Measurements from ENCODE around the gene CGB5.
"Not testable (repeated sequence)": the region's sequence is repeated elsewhere in the genome, so short reads cannot be mapped to it uniquely, and the experiment has no call there.

CGB5 gene

GRCh38 chr19:49043548-49043947 lies at the start of gene CGB5:
CGB5 (plus strand) TSS chr19:49043848; CDS start chr19:49044210, 362 bp downstream.
- H3K4me3 ChIP-seq, H3K27ac ChIP-seq: not testable (repeated sequence)

DNA sequence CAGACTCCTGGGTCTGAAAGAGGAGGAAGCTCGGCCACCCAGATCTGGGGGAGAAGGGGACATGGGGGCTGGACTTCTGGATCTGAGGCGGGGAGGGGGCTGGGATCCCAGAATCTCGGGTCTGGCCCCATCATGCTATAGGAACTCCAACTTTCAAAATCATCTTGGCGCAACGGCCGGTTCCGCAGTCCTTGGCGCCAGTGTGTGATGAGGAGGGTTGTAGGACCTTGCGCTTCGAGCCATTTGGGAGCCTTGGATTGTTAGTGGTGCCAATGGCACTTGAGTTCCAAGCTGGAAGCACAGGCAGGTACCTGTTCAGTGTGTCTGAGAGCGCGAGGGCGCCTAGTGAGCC lies 49.6 kb upstream of the CGB5 start:
- Histone ChIP-seq H3K4me3 (peak overlapping the region; percentile 64 to 88 (median 78)), H3K27ac (peak overlapping the region in 20 of 21 experiments; percentile 71 to 98 (median 88))

GRCh38 chr19:48997972-48998371 lies 45.7 kb upstream of the CGB5 start:
- H3K4me3 ChIP-seq: no peak overlapping the region
- no peak overlapping the region for H3K27ac ChIP-seq

DNA sequence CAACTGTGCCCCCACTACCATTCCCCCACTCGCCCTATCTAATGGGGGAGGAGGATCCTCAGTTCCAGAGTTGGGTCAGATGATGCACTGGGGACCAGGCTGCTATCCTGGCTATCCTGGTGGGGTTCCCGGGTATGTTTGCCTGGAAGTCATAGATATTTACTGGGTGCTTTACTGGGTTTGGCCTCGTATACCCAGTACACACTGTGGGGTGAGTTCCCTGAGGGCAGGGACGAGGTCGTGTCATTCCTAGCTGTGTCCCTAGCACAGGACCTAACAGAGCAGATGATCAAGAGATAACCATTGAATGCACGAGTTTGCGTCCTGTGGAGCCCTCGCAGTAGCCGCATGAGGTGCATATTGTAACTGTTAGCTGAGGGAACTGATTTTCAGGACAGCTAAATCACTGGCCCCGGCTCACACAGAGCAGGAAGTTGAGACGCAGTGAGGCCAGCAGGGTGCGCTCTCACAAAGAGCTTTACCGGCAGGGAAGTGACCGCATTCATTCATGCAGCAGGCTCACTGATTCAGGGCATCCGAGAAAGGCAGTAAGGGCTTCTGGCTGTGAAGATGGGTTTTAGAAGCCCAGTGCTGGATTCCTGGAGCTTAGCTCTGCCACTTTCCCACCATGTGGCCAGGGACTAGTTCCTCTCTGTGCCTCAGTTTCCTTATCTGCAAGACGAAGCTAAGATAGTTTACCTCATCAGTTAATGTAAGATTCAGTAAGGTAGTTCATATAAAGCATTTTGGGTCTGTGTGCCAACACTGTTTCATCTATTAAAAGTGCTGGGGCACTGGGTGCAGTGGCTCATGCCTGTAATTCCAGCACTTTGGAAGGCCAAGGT lies 43.9 kb upstream of the CGB5 start:
- Histone ChIP-seq H3K4me3 (no peak overlapping the region), H3K27ac (no peak overlapping the region)

- H3K27ac ChIP-seq: no peak overlapping the region
- H3K4me3 ChIP-seq: no peak overlapping the region
Observed at GRCh38 chr19:49004133-49004532, 39.5 kb upstream of the CGB5 start.

DNA sequence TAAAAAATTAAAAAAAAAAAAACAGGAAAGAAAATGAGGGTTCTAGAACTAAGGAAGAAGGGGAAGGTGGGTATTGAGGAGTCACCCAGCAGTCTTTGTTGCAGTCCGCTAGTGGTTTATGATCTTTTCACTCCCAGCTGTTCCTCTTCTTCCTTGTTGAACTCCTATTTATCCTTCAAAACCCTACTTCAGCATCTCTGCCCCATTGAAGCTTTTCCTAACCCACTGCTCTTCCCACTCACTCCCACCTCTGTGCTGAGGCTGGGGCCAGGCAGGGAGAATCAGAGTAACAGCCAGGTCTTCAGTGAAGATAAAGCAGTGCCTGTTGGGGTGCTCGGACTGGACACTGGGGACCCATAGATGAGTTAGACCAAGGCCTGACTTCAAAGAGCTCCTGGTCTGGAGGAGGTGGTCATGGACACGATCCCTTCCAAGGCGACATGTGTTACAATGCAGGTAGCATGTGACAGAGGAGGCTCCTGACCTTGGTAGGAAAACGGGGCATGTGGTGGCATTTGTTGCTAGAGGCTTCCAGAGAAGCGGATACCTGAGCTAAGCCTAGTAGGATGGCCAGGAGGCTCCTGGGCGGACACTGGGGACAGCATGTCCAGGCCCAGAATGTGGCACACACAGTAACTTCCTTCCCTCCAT lies 38.6 kb upstream of the CGB5 start:
- Histone ChIP-seq H3K4me3 (no peak overlapping the region), H3K27ac (no peak overlapping the region)

GRCh38 chr19:49006905-49007304 lies 36.7 kb upstream of the CGB5 start:
- Histone ChIP-seq H3K27ac (no peak overlapping the region), H3K4me3 (no peak overlapping the region)

DNA sequence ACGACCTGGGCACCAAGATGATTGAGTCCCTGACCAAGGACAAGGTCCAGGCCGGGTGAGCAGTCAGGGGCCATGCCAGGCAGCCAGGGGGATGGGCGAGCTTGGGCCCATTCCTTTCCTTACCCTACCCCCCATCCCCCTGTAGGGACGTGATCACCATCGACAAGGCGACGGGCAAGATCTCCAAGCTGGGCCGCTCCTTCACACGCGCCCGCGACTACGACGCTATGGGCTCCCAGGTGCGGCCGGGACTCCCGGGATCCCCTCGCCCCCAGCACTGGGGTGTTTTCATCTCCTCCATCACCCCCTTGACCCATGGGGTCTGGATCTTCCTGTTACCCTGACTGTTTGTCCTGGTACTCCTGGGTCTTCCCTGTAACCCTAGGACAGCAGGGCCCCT lies 33.8 kb upstream of the CGB5 start:
- no peak overlapping the region for H3K27ac ChIP-seq
- no peak overlapping the region for H3K4me3 ChIP-seq

- H3K4me3 ChIP-seq: no peak overlapping the region
Observed at GRCh38 chr19:49010453-49010852, 33.2 kb upstream of the CGB5 start.

GRCh38 chr19:49011194-49011593 lies 32.5 kb upstream of the CGB5 start:
- Histone ChIP-seq H3K27ac (no peak overlapping the region), H3K4me3 (no peak overlapping the region)

More at GRCh38 chr19:49010453-49010852, 33.2 kb upstream of the CGB5 start:
- H3K27ac ChIP-seq: no peak overlapping the region

DNA sequence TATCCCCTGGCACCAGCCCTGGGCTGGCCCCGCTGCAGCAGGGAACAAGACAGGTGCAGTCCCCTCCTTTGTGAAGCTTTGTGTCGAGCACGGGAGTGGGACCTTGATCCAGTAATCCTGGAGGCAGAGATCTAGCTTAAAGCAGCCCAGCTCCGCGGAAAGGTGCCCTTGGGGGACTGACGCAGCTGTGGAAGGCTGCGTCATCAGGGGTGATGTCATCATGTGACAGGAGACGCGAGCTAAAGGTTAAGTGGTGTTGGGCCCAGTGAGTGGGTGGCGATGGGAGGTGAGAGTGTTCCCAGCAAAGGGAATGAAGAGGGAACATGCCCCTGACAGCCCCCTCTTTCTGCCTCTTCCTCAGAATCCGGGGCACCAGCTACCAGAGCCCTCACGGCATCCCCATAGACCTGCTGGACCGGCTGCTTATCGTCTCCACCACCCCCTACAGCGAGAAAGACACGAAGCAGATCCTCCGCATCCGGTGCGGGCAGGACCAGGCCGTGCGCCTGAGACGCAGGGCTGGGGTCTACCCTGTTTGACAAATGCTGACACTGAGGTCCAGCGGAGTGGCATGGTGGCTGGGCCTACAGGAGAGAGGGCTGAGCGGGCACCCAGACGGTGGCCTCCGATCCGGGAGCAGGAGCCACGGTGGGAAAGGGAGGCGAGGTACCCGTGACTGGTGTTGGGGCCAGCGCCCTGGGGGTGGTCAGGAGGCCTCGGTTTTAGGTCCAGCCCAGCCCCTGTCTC lies 29.4 kb upstream of the CGB5 start:
- Histone ChIP-seq H3K4me3 (no peak overlapping the region), H3K27ac (no peak overlapping the region)

DNA sequence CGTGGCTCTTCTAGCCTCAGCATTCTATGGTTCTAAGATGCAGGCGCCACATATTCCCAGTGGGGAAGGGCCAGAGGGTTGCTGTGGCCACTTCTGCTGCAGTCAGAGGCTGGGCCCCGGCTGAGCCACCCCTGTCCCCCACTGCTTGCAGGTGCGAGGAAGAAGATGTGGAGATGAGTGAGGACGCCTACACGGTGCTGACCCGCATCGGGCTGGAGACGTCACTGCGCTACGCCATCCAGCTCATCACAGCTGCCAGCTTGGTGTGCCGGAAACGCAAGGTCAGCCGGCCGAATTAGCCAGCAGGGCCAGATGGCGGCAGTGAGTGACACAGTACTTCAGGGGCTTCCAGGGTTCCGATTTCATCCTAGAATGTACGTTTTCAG lies 28.8 kb upstream of the CGB5 start:
- Histone ChIP-seq H3K4me3 (no peak overlapping the region), H3K27ac (no peak overlapping the region)

DNA sequence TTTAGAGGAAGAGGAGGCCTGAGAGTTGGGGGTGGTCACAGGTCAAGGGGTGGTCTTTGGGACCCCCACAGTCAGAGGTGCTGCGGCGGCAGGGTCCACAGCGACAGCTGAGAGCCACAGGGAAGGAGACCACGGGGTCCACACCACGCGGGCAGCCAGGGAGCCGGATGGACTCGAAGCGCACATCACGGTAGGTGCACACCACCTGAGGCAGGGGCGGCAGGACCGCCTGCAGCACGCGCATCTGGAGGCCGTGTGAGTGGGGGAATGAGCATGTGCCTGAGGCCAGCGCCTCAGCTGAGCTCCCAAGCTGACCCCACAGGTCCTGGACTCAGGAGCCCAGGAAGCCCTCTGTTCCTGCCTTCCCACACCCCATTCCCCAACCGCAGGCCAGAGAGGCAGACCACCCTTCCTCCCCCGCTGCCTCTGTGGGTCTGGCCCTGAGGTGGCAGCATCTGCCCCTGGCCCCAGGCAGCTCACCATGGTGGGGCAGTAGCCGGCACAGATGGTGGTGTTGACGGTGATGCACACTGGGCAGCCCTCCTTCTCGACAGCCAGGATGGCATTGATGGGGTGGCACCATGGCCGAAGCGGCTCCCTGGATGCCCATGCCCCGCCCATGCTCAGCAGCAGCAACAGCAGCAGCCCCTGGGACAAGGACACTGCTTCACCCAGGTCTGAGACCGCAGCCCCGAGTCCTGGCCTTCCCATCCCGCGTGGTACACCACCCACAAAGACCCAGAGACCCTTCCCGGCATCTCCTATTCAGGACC lies 27.4 kb upstream of the CGB5 start:
- Histone ChIP-seq H3K27ac (no peak overlapping the region), H3K4me3 (no peak overlapping the region)

DNA sequence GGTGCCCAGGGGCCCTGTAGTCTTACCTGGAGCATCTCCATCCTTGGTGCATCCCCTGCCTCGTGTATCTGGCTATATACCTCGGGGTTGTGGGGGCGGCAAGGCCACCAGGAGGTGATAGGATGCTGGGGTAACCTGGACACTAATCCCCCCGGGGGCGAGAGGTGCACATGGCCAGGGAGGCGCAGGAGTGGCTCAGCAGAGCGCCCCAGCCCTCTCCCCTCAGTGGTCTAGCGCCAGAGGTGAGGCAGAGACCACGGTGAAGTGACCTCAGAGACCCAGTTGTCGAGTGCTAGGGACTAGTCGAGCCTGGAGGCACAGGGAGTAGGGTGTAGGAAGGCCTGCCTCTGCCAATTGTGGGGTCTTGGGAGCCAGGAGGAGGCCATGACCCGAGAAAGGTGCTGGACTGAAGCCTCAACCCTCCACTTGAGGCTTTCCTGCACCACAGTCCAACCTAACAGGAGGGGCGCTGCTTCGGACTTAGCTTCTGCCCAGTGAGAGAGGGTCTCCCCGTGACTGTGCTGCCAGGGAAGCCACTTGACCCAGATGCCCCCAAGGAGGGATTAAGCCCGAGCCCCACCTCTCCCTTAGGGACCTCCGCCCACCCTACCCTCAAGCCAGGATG lies 26.5 kb upstream of the CGB5 start, which contains the start of gene LHB:
Gene LHB (minus strand): TSS at position 51 of the 625 bp plus-strand sequence. CDS start 10 bp downstream, at position 41.
- Histone ChIP-seq H3K27ac (peak within 1 kb of the TSS in 8 of 21 experiments; percentile 4 to 69 (median 23)), H3K4me3 (peak within 1 kb of the TSS; percentile 19 to 48 (median 37))

DNA sequence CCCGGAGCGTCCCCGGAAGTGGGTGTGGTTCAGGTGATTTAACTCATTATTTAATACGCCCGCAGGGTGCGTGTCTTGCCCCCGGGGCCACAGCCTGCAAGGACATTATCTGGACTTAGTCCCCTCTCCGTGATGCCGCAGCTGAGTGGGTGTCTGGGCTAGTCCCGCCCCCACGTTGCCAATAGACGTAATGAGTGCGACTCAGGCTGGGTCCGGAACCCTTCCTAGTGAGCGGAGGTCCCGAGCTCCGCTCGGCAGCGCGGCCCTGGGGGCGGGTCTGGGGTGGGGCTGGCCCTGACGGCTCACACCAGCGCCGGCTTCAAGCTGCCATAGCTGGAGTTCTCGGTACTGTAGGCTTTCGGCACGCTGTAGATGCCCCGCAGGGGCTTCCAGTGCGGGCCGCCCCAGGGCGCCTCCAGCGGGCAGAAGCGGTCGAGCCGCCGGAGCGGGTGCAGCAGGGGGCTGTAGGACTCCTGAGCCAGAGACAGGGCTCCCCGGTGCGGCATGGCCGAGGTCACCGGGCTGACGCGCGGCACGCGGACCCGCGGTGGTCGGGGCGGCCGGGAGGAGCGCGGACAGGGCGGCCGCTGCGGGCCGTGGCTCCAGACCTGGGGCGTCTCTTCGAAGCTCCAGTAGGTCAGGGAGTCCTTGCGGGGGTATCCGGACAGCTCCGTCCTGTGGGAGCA lies 25.8 kb upstream of the CGB5 start:
- Histone ChIP-seq H3K4me3 (peak overlapping the region; percentile 19 to 48 (median 37)), H3K27ac (peak overlapping the region in 8 of 21 experiments; percentile 4 to 69 (median 23))

DNA sequence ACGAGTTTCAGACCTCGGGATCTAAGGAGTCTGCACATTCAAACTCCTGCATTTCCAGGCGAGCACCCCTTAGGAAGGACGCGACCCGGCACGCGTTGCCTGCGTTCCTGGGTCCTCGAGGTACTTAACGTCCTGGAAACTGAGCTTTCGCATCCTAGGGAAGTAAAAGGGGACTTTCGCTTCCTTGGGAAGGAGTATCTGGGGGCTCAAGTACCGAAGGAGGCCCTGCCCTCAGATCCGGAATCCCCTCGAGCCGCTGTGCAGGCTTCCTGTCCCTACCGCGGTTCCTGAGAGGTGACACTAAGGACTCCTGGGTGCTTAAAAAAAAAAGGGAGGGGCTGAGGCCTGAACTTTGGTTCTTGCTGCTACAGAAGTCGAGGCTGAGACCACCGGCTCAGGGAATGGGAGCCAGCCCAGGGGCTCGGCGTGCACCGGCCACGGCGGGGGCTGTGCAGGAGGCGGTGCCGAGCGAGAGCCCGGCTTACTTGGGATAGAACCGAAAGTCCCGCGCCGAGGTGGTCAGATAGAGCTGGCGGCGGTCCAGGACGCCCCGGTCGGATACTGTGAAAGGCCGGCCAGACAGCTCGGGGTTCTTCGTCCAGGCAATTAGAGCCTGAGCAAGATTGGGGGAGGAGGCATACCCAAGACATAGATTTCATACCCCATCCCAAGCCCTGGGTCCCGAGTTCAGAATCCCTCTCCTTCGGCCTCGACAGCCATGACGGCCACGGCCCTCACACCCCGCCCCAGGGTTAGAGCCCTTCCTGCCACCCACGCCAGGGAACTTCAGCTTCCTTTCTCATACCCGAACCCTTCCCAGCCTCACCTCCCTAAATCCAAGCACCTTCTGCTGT lies 25.0 kb upstream of the CGB5 start:
- peak overlapping the region in 3 of 21 experiments; percentile 8 to 69 (median 60) for H3K27ac ChIP-seq
- H3K4me3 ChIP-seq: peak overlapping the region; percentile 19 to 48 (median 37)

GRCh38 chr19:49019242-49019932 lies 24.3 kb upstream of the CGB5 start:
- H3K4me3 ChIP-seq: peak overlapping the region; percentile 19 to 48 (median 37)
- peak overlapping the region in 2 of 21 experiments; percentile 29 for H3K27ac ChIP-seq
